HL-60 (cell line): ENCODE measurements around the gene PES1.

Source experiments
- DNase-seq, 2 experiments: peaks; one replicate each; pipeline ENCODE4 v3.0.0-alpha.2; 2010 to 2020; ENCODE audit warnings: low read depth in 1 of 2, low spot score in 1 of 2
- H3K27ac ChIP-seq: fragments of 250-450 bp; sonication (Bioruptor Pico); replicated peaks from 2 replicates; pipeline ENCODE4 v1.5.1; 2020; ENCODE audit warnings: mild to moderate bottlenecking, moderate library complexity
- H3K27me3 ChIP-seq: fragments of 250-450 bp; sonication (Bioruptor Pico); 2 replicates; pipeline ENCODE4 v1.5.1; 2021; ENCODE audit warnings: mild to moderate bottlenecking, moderate library complexity; ENCODE audit not compliant: insufficient read depth, poor library complexity, severe bottlenecking
- H3K4me3 ChIP-seq: replicated peaks from 2 replicates; pipeline ENCODE4 v1.5.1; 2011; ENCODE audit warnings: mild to moderate bottlenecking, control low read depth, low read length; ENCODE audit not compliant: insufficient read depth
- GABPA ChIP-seq: IDR thresholded peaks from 2 replicates; pipeline ENCODE4 v1.6.1; 2012; ENCODE audit warnings: low read depth
- POLR2AphosphoS5 ChIP-seq: IDR thresholded peaks from 2 replicates; pipeline ENCODE4 v1.6.1; 2012; ENCODE audit warnings: low read depth
- SPI1 ChIP-seq: IDR thresholded peaks from 2 replicates; pipeline ENCODE4 v1.6.1; 2012; ENCODE audit warnings: low read depth, mild to moderate bottlenecking, borderline replicate concordance
- TF ChIP-seq, protein P1 (sequence below): IDR thresholded peaks from 2 replicates; pipeline ENCODE4 v1.6.1; 2012; ENCODE audit warnings: low read depth; ENCODE audit not compliant: insufficient replicate concordance
- TF ChIP-seq, protein P2 (sequence below): IDR thresholded peaks from one replicate; pipeline ENCODE4 v1.5.1; 2011; ENCODE audit warnings: low read length, control low read depth, inconsistent platforms; ENCODE audit not compliant: insufficient read depth

The PES1 gene

DNA sequence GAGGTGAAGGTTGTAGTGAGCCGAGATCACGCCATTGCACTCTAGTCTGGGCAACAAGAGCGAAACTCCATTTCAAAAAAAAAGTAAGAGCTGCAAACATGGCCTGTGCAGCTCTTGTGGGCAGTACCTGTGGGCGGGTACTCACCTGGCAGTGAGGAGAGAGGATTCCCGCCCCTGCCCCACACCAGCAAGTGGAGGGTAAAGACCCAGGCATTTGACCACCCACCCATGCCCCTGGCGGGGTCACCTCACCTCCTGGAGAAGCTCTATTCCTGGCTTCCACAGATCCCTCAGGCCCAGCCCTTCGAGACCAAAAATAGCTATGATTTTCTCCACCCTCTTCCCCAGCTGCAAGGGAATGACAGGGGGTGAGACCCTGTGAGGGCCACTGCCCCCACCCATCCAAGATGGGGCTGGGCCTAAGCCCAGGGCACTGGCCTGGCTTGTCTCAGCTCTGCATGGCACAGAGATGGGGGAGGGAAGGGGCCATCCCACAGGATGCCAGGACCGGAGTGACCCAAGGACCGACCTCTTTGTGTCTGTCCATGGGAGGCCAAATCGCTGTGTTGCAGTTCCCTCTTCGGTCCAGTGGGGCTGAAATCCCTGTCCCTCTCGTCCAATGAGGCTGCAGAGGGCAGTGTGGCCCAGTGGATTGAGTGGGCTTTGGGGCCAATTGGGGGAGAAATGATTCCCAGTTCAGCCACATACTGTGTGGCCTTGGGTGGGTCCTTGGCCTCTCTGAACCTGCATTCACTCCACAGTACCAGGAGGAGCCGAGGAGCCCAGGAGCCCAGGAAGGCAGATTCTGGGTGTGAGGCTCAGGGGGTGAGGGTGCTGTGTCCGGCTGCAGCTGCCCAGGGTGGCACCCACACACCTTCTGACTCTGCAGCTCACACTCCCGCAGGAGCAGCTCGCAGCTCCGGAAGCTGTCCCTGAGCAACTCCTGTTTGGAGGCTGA, 59.8 kb downstream of the PES1 start:
- TF ChIP-seq GABPA (no peak), POLR2AphosphoS5 (no peak), SPI1 (no peak)
- TF ChIP-seq, protein P1, sequence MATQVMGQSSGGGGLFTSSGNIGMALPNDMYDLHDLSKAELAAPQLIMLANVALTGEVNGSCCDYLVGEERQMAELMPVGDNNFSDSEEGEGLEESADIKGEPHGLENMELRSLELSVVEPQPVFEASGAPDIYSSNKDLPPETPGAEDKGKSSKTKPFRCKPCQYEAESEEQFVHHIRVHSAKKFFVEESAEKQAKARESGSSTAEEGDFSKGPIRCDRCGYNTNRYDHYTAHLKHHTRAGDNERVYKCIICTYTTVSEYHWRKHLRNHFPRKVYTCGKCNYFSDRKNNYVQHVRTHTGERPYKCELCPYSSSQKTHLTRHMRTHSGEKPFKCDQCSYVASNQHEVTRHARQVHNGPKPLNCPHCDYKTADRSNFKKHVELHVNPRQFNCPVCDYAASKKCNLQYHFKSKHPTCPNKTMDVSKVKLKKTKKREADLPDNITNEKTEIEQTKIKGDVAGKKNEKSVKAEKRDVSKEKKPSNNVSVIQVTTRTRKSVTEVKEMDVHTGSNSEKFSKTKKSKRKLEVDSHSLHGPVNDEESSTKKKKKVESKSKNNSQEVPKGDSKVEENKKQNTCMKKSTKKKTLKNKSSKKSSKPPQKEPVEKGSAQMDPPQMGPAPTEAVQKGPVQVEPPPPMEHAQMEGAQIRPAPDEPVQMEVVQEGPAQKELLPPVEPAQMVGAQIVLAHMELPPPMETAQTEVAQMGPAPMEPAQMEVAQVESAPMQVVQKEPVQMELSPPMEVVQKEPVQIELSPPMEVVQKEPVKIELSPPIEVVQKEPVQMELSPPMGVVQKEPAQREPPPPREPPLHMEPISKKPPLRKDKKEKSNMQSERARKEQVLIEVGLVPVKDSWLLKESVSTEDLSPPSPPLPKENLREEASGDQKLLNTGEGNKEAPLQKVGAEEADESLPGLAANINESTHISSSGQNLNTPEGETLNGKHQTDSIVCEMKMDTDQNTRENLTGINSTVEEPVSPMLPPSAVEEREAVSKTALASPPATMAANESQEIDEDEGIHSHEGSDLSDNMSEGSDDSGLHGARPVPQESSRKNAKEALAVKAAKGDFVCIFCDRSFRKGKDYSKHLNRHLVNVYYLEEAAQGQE, result no peak
- TF ChIP-seq, protein P2, sequence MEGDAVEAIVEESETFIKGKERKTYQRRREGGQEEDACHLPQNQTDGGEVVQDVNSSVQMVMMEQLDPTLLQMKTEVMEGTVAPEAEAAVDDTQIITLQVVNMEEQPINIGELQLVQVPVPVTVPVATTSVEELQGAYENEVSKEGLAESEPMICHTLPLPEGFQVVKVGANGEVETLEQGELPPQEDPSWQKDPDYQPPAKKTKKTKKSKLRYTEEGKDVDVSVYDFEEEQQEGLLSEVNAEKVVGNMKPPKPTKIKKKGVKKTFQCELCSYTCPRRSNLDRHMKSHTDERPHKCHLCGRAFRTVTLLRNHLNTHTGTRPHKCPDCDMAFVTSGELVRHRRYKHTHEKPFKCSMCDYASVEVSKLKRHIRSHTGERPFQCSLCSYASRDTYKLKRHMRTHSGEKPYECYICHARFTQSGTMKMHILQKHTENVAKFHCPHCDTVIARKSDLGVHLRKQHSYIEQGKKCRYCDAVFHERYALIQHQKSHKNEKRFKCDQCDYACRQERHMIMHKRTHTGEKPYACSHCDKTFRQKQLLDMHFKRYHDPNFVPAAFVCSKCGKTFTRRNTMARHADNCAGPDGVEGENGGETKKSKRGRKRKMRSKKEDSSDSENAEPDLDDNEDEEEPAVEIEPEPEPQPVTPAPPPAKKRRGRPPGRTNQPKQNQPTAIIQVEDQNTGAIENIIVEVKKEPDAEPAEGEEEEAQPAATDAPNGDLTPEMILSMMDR, result no peak
- no peak overlapping the region for H3K27ac ChIP-seq
- H3K27me3 ChIP-seq, result no peaks in the 10 kb centered on the region
- H3K4me3 ChIP-seq, result no peak overlapping the region
- no peak for DNase-seq

DNA sequence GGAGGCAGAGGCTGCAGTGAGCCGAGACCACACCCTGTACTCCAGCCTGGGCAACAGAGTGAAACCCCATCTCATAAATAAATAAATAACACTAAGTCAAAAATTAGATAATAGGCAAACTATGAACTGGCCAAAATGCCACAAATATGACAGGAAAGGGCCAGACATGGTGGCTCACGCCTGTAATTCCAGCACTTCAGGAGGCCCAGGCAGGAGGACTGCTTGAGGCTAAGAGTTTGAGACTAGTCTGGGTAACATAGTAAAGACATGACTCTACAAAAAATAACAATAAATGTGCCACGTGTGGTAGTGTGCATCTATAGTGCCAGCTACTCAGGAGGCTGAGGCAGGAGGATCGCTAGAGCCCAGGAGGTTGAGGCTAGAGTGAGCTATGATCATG, 65.1 kb downstream of the PES1 start:
- Histone ChIP-seq H3K27me3 (no peaks in the 10 kb centered on the region), H3K27ac (no peak overlapping the region), H3K4me3 (no peak overlapping the region)
- no peak for DNase-seq
- no peak for TF ChIP-seq GABPA
- no peak for TF ChIP-seq SPI1
- TF ChIP-seq, protein P1, result no peak
- TF ChIP-seq POLR2AphosphoS5, result no peak
- TF ChIP-seq, protein P2, result no peak
